GF-D8 (cell line): ENCODE measurements around the gene SMAD3.

ENCODE experiments used
- DNase-seq: peaks from one replicate; lab custom pipeline; 2025; lab: John Stamatoyannopoulos, UW

Gene SMAD3

DNA sequence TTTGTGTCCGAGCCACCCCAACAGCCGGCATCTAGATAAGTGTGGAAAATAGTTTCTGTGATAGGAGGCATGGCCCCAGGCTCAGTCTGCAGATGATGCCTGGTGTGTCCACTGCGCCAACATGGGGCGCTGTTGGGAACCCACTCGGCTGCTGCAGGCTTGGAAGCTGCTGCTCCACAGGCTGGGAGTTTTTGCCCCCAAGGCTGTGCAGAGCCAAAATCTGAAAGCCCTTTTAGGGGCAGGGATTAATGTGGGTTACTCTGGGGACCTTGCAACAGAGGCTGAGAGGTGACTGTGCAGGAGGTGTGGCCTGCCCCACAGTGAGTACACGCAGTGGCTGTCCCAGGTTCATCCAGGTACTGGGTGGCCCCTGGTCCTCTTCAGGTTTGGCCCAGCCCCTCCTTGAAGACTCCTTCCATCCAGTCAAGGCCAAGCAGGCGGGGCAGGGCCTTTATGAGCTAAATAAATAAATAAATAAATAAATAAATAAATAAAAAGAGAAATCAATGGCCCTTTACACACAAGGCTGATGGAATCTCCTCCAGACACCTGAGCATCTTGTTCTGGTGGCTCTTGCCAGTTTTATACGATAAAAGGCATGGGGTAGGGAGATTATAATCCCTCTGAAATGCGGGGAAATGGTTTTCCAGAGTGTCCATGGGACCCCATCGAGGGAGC is 115.3 kb downstream of the SMAD3 start:
- no peak for DNase-seq

DNA sequence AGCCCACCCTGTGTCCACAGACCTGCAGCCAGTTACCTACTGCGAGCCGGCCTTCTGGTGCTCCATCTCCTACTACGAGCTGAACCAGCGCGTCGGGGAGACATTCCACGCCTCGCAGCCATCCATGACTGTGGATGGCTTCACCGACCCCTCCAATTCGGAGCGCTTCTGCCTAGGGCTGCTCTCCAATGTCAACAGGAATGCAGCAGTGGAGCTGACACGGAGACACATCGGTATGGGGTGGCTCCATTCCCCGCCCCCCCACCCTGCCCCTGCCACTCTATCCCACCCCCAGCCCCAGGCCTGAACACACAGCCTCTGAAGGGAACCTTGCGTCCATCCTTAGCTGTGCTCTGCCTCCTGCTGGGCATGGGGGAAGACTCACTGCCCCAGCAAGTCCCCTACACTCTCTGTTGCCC is 115.8 kb downstream of the SMAD3 start:
- DNase-seq = no peak

DNA sequence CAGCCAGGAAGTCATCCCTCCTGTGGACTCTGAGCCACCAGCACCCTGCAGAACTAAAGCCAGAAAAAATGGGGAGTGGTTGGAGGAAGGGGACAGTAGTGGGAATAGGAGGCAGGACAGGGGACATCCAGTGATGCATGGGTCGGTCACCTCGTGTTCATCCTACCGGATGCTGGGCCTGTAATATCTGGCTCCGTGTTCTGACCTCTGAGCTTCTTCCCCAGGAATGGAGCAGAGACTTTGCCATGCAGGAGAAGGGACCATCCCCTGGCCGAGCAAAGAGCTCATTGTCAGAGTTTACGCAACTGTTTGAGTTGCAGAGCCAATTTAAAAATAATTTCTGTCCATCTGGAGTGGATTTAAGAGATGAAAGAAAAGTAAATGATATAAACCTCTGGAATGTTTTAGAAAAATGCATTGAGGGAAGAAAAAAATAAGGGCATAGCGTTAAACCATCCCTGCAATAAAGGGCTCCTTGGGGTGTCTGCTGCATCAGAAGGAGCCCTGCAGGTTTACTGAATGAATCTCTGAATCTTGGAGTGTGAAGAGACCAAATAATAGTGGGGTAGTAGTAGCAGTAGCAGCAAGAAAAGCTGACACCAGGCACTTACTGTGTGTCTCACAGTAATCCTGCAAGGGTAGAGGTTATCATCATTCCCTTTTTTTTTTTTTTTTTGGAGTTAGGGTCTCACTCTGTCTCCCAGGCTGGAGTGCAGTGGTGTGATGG is 118.2 kb downstream of the SMAD3 start:
- no peak for DNase-seq

DNA sequence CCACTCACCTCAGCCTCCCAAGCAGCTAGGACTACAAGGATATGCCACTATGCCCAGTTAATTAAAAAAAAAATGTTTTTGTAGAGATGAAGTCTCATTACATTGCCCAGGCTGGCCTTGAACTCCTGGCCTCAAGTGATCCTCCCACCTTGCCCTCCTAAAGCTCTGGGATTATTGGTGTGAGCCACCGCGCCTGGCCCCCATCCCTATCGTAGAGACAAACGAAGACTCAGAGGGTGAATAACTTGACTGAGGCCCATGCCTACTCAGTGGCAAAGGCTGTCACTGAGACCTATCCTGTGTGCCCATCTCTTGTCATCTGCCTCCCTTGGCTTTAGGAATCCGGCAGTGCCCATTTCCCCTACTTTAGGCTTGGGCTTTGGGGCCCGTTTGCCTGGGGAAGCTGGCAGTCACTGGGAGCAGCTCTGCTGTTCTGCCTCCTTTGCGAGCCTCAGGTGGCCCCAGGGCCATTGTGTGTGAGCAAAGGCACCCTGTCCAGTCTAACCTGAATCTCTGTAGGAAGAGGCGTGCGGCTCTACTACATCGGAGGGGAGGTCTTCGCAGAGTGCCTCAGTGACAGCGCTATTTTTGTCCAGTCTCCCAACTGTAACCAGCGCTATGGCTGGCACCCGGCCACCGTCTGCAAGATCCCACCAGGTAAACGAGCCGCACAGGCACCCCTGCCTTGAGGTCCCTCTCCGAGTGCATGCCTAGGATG is 119.0 kb downstream of the SMAD3 start:
- DNase-seq = no peak

- DNase-seq = no peak
These were observed 119.6 kb downstream of the SMAD3 start for GRCh38 chr15:67185051-67185450.

GRCh38 chr15:67185621-67186225 is 120.3 kb downstream of the SMAD3 start:
- peak; percentile 72 for DNase-seq

DNA sequence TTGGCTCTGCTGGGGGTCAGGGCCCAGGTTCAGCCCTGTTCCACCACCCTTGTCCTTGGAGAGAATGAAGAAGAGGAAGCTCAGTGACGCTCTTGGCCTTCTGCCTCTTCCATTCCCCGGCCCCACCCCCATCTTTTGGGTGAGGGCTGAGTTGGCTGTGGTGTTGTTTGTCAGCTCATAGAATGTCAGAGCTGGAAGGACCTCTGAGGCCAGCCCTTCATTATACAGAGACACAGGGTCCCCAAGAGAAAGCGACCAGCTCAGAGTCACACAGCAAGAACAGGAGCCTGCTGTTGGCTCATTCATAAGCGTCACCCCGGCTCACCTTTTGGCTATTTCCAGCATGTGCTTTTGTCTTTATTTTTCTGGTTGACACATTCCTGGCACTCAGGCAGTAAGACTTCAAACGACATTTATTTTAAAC is 120.8 kb downstream of the SMAD3 start:
- DNase-seq = no peak

GRCh38 chr15:67186688-67187087 is 121.3 kb downstream of the SMAD3 start:
- DNase-seq = no peak

DNA sequence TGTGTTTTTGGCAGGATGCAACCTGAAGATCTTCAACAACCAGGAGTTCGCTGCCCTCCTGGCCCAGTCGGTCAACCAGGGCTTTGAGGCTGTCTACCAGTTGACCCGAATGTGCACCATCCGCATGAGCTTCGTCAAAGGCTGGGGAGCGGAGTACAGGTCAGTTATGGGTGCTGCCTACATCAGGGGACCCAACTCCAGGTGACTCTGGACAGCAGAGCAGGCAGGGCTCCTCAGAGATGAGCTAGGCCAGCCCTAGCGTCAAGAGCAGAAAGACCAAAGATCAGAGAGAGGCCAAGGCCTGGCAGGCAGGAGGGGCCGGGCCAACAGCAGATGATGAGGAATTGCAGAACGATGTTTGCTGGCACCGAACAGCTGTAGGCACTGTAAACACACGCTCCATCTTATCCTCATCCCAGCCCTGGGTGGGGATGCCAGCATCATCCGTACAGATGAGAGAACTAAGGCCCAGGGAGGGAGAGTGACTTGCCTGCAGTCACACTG is 122.0 kb downstream of the SMAD3 start:
- DNase-seq = no peak

- no peak for DNase-seq
These were observed 123.3 kb downstream of the SMAD3 start for GRCh38 chr15:67188551-67189218.

DNA sequence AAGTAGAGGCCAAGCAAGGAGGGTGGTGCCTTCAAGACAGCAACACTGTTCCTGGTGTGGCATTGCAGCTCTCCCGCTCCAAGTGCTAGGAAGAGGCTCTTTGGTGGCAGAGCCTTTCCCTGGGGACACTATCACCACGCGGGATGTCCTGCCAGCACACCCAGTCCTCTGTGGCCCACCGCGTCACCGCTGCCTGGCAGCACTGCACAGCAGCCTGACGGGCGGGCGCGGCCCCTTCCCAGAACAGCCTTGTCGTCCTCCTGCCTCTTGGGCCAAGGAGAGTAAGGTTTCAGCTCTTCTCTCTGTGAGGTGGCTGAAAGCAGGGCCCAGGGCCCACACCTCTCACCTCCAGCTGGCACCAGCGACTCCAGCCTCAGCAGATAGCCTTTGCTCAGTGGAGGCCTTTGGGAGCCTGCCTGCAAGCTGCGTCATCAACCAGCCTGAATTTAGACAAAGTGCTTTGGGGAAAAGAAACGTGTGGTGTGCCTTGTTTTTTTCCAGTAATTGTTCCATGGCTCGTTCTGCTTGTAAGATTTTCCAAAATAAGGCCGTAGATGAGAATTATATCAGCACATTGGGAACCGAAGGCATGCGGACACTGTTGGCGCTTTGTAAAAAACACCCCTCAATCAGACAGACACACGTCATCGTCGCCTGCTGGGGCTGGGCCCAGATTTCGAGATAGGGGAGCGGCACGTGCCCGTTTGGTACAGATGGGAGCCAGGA is 124.1 kb downstream of the SMAD3 start:
- no peak for DNase-seq

DNA sequence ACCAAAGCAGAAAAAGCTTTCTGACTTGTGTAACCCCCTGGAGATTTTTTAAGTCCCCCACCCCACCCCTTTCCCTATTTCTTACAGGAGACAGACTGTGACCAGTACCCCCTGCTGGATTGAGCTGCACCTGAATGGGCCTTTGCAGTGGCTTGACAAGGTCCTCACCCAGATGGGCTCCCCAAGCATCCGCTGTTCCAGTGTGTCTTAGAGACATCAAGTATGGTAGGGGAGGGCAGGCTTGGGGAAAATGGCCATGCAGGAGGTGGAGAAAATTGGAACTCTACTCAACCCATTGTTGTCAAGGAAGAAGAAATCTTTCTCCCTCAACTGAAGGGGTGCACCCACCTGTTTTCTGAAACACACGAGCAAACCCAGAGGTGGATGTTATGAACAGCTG is 124.9 kb downstream of the SMAD3 start:
- DNase-seq = no peak

- no peak for DNase-seq
These were observed 125.4 kb downstream of the SMAD3 start for GRCh38 chr15:67190813-67191212.

- no peak for DNase-seq
These were observed 126.9 kb downstream of the SMAD3 start for GRCh38 chr15:67192185-67192820.

DNA sequence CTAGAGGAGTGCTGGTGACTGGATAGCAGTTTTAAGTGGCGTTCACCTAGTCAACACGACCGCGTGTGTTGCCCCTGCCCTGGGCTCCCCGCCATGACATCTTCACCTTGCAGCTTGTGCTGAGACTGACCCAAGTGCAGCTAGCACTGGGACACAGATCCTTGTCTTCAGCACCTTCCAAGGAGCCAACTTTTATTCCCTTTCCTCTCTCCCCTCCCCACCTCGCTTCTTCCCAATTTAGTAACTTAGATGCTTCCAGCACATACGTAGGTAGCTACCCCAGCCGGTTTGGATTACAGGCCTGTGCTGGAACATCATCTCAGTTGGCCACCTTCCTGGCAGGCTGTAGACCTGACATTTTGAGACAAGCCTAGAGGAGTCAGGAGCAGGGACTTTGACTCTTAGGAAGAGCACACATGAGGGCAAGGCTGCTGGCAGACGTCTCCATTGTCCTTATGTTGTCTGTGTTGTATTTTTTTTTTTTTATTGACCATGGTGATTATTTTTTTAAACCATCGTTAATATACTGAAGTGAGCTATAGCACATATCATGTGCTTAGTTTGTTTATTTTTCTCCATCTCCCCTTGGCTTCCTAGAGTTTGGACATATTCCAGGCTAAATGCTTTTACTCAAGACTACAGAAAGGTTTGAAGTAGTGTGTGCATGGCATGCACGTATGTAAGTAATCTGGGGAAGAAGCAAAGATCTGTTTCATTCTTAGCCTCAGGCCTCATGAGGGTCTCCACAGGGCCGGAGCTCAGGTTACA is 128.0 kb downstream of the SMAD3 start:
- no peak for DNase-seq

GRCh38 chr15:67194171-67195114 is 129.0 kb downstream of the SMAD3 start:
- no peak for DNase-seq

GRCh38 chr15:67195305-67195704 is 129.9 kb downstream of the SMAD3 start:
- DNase-seq = no peak

- no peak for DNase-seq
These were observed 130.8 kb downstream of the SMAD3 start for GRCh38 chr15:67196222-67196621.
